ENCODE data around the gene CDCP1. TPM values are rescaled to one million over a fixed set of nuclear protein-coding genes. Genes with fewer than 3 reads are reported as not detected.

CDCP1 gene
- polyA plus RNA-seq, 3 donors = 0.99 to 1.6 (median 1.1) TPM

- DNase-seq (ENCODE audit: extremely low read depth in 1 of 11, low read depth in 9 of 11, low spot score in 4 of 11) = no peak
These were observed 96.4 kb downstream of the CDCP1 start for GRCh38 chr3:45049807-45050206.

GRCh38 chr3:45048244-45048643 is 97.9 kb downstream of the CDCP1 start:
- no peak for DNase-seq (ENCODE audit: extremely low read depth in 1 of 11, low read depth in 9 of 11, low spot score in 4 of 11)

GRCh38 chr3:45043728-45044299 is 102.4 kb downstream of the CDCP1 start:
- no peak for DNase-seq (ENCODE audit: extremely low read depth in 1 of 11, low read depth in 9 of 11, low spot score in 4 of 11)

GRCh38 chr3:45042162-45042561 is 104.0 kb downstream of the CDCP1 start:
- no peak for DNase-seq (ENCODE audit: extremely low read depth in 1 of 11, low read depth in 9 of 11, low spot score in 4 of 11)

- no peak for DNase-seq (ENCODE audit: extremely low read depth in 1 of 11, low read depth in 9 of 11, low spot score in 4 of 11)
These were observed 104.5 kb downstream of the CDCP1 start for GRCh38 chr3:45041666-45042065.

- peak; percentile 77 to 93 (median 87) for DNase-seq (ENCODE audit: extremely low read depth in 1 of 11, low read depth in 9 of 11, low spot score in 4 of 11)
These were observed 108.3 kb downstream of the CDCP1 start for GRCh38 chr3:45037720-45038455.

GRCh38 chr3:45035441-45036301 is 110.5 kb downstream of the CDCP1 start:
- no peak for DNase-seq (ENCODE audit: extremely low read depth in 1 of 11, low read depth in 9 of 11, low spot score in 4 of 11)

- DNase-seq (ENCODE audit: extremely low read depth in 1 of 11, low read depth in 9 of 11, low spot score in 4 of 11) = no peak
These were observed 111.4 kb downstream of the CDCP1 start for GRCh38 chr3:45034612-45035252.

GRCh38 chr3:45033791-45034190 is 112.4 kb downstream of the CDCP1 start:
- no peak for DNase-seq (ENCODE audit: extremely low read depth in 1 of 11, low read depth in 9 of 11, low spot score in 4 of 11)

Other genes starting within 250 kb of the CDCP1 start
- 10 to 100 TPM; 80.3 to 95.3 (median 84.9) TPM for gene ZDHHC3, start 170.2 kb downstream of the CDCP1 start, polyA plus RNA-seq (ENCODE audit: insufficient read length in 3 of 3)
- 10 to 100 TPM; 47.3 to 54.9 (median 48.8) TPM for gene EXOSC7, start 170.1 kb downstream of the CDCP1 start, polyA plus RNA-seq (ENCODE audit: insufficient read length in 3 of 3)
- gene CLEC3B, start 120.1 kb downstream of the CDCP1 start, polyA plus RNA-seq (ENCODE audit: insufficient read length in 3 of 3) = 10 to 100 TPM; 14.6 to 36.9 (median 22.7) TPM
- gene TMEM158, start 79.9 kb upstream of the CDCP1 start, polyA plus RNA-seq (ENCODE audit: insufficient read length in 3 of 3) = 1 to 10 TPM; 4.9 to 7.8 (median 6.6) TPM
- gene LARS2, start 242.2 kb upstream of the CDCP1 start, polyA plus RNA-seq (ENCODE audit: insufficient read length in 3 of 3) = 10 to 100 TPM; 28.6 to 32.3 (median 30.3) TPM